ENCODE results near the gene GOLT1A. TPM values are rescaled to one million over a fixed set of nuclear protein-coding genes. Genes with fewer than 3 reads are reported as not detected.

Gene GOLT1A, protein sequence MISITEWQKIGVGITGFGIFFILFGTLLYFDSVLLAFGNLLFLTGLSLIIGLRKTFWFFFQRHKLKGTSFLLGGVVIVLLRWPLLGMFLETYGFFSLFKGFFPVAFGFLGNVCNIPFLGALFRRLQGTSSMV
- polyA plus RNA-seq (ENCODE audit: insufficient read length) = 3.5 TPM
- long read RNA-seq, donor 1, transcript GOLT1A-201 (5 exons, 883 nt) = major isoform, 5 of 5 reads
- long read RNA-seq, donor 1, partial matches to known transcripts = 0 of 5 reads
- long read RNA-seq, donor 1, other reads (novel, unspliced or antisense) = 0 of 5 reads
- long read RNA-seq, donor 2, partial matches to known transcripts = 0 of 1 reads
- long read RNA-seq, donor 2, other reads (novel, unspliced or antisense) = 0 of 1 reads
- long read RNA-seq, donor 3, partial matches to known transcripts = 0 of 3 reads
- long read RNA-seq, donor 3, other reads (novel, unspliced or antisense) = 0 of 3 reads
- long read RNA-seq, donor 4 = 0 reads
- long read RNA-seq, donor 5, partial matches to known transcripts = 0 of 3 reads
- long read RNA-seq, donor 5, other reads (novel, unspliced or antisense) = 0 of 3 reads
- long read RNA-seq, donor 6, transcript GOLT1A-201 (5 exons, 883 nt) = major isoform, 5 of 5 reads
- long read RNA-seq, donor 6, partial matches to known transcripts = 0 of 5 reads
- long read RNA-seq, donor 6, other reads (novel, unspliced or antisense) = 0 of 5 reads
- long read RNA-seq, donor 7, partial matches to known transcripts = 0 of 3 reads
- long read RNA-seq, donor 7, other reads (novel, unspliced or antisense) = 0 of 3 reads
- long read RNA-seq, donor 8 = 0 reads

DNA sequence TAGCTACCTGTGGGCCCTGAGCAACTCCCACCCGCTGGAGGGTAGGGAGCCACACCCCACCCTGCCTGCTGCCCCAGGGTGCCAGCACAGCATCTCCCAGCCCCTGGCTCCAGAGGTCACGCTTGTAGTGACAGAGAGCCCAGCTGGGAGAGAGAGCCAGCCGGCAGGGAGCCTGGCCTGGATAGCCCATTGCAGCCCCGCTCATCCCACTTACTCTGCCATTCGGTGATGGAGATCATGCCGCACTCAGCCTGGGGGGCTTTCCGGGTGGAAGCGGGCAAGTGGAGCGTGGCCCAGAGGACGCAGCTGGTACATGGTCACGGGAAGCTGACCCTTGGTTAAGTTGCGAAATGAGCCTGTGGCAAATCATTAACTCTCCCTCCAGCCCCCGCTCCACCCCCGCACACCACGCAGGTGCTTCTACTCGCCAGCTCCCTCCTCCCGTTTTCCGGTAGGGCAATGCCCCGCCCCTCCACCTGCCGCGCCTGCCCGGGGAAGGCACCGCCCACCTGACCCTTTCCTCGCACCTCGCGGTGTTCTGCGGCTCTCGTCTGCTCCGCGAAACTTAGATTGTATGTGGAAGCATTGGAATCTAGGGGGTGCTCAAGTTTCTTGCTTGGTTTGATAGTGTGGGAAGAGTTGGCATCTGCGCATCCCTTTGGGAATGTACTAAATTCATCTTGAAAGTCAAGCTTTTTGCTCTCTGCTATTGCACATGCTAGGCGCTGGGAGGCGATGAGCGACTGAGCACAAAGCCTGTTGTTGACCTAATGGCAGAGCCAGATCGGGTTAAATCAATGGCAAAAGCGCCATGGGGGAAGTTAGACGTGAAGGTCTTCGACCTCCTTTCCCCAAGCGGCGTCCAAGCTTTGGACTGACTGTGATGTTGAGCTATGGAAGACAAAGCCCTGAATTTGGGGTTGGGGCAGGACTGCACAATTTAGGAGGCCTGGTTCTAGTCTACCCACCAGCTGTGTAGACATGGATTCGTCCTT lies at the start of gene GOLT1A:
Gene GOLT1A, minus strand, starts transcription at position 321 of the 995 bp plus-strand sequence. Its CDS starts 82 bp downstream, at position 239.
- peak; percentile 83 for DNase-seq

DNA sequence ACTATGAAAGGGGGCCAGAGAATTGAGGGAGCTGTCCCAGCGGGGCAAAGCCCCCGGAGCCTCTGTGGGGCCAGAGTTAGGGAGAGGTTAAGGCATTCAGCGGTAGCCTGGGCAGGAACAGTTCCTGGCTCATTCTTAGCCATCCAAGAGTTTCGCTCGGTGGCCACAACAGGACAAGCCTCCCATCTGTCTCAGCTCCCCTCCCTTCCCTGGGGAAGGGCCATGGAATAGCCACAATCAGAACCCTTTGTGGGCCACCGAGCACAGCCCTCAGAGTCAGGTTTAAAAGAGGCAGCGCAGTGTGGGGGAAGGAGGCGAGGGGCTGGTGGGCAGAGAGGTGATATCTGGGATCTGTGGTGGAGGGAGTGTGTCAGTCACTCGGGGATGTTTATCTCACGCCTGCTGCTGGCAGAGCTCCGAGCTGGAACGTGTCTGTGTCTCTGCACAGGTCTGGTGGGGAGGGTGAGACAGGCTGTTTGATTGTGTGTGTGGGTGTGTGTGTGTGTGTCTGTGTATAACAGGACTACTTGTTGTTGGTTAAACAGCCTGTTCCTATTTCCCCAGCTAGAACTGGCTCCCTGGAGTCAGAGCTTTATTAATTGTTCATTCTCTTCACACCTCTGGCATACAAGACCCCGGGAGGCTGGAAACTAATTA lies 49.6 kb upstream of the GOLT1A start:
- DNase-seq = no peak

DNA sequence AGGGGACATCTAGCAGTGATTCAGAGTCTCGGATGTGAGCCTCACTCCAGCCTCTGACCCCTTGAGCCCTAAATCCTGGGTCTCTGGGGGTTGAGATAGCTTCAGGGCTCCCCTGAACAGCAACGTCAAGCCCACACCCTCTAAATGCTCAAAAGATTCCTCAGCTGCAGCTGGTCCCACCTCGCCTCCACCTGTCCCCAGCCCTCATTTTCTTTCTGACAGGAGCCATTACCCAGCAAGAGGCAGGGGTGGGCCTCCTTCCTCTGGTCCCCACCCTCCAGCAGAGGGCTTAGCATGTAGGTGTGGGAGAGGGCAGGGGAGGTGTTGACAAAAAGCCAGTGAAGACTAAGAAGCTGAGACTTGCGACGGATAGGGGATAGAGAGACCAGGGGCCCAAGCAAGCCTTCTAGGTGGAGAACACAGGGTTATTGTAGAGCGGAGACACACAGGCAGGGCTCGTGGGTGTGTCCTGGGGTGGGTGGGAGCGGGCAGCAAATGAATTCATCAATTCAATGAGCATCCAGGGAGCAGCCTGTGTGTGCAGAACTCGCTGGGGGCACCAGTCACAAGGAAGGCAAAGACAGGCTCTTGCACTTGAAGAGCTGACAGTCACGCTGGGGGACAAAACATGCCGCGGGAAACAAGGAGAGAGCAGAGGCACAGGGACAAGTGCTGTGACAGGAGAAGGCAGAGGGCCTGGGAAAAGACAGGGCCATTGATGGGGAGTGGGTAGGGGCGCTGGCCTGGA lies 48.9 kb upstream of the GOLT1A start:
- no peak for DNase-seq

DNA sequence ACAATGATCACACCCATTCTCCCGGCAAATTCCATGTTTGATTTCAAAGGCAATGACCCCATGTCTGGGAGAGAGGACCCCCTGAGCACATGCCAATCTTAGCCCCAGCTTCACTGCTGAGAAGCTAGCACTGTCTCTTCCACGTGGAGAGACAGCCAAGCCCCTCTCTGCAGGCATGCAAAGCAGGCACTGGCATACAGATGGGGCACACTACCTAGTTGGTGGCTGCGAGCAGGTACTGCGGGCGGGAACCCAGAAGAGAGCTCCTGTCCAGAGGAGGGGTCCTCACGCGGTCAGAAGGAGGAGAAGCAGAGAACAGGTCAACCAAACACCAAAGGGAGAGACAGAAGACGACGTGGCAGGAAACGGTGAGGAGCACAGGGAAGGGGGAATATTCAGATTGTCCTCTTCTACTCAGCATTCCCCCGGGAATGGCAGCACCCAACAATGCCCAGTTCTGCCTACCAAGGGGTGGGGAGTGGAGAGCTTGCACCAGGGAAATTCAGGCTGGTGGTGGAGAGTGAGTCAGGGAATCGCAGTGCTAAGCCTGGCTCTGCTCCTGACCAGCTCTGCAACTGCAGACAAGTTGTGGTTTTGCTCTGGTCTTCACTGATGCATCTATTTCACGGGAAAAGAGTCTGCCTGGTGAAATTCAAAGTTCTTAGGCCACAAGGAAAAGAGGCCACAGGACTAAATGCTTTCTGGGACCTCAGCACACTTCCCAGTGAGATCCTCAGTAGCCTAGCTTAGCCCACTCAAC lies 48.1 kb upstream of the GOLT1A start:
- no peak for DNase-seq

DNA sequence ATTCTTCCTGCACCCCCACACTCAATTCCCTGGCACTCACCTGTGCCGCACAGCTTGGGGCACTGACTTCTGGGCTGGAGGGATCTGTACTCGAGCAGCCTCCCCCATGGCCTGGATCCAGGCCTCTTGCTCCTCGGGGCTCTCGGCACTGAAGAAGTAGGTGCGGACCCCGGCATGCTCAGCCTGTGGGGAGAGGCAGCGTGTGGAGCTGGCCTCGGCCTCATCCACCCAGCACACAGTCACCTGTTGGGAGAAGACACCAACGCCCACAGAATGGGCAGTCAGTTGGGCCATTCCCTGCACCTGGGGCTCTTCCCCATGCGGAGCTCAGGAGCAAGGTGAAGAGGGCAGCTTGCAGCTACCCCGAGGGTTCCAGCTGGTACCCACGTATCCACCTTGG lies 47.5 kb upstream of the GOLT1A start:
- no peak for DNase-seq

DNA sequence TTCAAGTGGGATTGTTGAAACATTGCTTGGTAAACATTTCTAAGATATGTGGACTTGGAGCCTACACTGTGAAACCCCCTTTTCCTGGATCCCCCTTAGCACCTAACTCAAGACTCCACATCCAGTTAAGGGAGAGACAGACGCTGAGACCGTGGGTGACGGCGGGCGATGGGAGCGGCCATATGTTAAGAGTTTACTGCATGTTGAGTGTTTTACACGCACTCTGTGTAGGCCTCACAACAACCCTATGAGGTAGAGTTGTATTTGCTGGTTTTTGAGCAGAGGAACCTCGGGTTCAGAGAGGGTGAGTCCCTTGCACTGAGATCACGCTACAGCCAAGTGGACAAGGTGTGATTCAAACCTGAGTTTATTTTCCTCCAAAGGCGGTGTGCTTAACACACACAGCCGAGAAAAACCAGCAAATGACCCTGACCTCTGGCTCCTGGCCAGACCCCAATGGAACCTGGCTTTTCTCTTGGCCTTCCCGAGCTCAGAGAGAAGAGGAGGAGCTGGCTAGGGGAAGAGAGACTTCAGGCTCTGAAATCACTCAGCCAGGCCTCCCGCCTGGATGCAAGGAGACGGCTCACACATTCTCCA lies 46.9 kb upstream of the GOLT1A start:
- DNase-seq = no peak

DNA sequence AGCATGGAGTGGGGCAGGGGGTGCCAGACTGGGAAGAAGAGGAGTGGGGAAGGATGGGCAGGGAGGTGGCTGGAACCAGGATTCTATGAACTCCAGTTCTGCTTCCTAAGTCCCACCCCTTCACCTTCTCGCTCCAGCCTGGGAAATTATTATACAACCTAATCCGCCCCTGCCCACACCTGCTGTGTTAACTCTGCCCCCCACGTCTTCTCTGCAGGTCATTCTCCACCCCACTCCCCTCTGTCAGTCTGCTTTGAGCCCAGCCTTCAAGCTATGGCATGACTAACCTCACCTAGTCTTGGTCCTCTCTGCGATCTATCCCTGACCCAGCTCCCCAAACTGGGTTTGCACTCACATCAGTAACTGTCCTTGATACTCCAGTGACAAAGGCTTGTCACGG lies 46.0 kb upstream of the GOLT1A start:
- DNase-seq = no peak

DNA sequence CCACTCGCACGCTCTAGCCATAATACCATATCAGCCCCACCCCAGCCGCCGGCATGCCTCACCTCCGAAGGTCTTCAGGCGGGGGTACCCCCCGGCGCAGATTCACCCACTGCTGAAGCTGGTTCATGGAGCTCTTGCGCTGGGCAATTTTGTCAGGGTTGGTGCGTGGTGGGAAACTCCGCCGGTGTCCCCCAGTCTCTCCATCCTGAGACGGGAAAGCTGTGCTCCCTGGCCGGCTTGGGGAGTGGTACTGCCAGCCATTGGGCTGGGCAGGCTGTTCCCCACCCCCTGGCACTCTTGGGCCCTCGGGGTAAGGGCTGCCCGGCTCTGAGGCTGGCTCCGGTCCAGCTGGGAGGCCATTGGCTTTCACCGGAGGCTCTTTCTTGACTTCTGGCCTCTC lies 45.4 kb upstream of the GOLT1A start:
- no peak for DNase-seq

DNA sequence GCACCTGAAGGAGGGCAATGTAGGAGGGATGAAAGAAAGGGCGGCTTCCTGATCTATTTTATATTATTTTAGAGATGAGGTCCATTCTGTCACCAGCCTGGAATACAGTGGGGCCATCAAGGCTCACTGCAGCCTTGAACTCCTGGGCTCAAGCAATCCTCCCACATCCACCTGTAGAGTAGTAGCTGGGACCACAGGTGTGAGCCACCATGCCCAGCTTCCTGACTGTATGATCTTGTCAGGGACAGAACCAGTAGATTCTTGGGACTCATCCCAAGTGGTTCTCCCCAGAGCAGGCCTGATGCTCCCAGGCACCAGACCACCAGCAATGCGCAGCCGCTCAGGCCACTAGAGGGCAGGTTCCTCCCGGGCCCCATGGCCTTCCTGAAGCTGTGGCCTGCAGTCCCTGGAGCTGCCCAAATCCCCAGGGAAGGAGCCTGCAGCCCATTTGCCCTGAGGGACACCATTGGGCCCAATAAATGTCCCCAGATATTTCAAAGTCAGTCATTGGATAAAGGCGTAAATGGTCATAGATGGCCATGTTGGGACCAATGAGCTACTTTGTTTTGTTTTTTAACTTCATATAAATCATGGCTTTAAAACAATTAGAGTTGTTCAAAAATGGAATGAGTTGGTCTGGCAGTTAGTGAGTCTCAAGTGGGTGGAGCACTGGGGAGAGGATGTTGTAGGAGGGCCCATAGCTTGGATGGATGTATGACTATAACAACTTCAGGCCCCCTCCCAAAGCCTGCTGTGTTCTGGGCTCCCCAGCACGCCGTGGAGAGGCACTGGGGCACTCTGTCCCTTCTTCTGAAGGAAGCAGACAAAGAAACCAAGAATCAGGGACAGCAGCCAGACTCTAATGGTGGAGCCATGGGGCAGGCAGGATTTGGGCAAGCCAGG lies 44.7 kb upstream of the GOLT1A start:
- peak; percentile 51 for DNase-seq

DNA sequence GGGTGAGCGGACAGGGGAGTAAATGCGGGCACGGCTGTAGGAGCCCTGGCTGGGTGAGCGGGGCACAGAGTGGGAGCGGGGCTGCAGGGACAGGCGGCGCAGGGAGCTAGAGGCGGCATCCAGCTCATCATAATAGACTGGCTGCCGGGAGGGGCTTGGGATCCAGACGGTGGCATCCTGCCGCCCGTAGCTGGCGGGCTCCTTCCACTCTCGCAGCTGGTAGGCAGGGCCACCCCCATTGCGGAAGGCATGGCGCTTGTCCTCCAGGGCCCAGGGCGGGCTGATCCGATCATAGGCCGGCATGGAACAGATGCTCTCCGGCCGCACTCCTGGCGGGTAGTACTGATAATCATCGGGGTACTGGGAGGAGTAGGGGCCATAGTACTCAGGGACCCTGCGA lies 43.7 kb upstream of the GOLT1A start:
- no peak for DNase-seq

DNA sequence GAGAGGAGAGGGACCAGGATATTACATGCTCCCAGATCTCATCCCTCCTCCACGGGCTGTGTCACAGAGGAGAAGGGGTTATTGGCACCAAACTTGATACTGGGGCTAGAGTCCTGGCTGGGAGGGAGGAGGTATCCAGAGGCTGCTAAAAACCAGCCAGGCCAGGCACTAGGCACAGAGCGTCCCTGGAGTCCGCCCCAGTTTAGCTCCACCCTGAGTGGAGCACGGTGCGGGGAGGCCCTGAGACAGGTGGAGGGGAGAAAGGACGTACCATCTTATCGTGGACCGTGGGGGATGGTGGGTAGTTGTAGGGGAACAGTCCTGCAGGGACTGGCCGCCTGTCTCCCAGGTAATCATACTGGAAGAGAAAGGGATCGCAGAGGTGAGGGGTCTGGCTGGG lies 42.7 kb upstream of the GOLT1A start:
- no peak for DNase-seq

DNA sequence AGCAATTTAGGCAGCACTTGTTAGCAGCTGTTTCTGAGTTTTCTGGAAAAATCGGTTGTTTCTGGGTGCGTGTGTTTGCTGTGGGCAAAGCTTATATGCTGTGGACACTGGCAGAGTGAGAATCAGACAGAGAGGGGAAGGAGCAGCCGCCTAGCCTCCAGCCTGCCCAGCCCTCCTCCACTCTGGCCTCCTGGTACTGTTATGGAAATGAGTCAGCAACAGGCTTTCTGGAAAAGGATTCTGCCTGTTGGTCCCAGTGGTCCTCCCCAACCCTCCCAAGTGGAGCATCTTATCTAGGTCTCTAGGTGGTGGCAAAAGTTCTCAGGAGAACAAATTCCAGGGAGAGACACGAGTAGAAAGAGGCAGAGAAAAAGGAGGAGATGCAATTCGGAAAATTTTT lies 42.2 kb upstream of the GOLT1A start:
- DNase-seq = no peak

DNA sequence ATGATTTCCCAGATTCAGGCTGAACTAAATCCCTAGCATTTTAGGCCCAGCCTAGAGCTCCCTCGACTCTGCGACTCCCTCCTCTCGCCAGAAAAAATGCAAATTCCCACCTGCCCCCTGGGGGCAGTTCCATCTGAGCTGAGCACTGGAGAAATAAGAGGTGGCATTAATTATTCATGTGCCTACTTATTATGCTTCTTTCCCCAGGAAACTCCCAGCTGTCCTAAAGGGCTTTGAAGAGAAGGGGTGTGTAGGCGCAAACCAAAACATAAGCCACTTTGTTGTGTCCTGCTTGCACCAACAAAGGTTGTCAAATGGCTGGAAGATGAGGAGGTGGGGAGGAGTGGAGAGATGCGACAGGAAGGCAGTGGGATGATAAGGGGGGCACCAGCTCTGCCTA lies 41.4 kb upstream of the GOLT1A start:
- DNase-seq = peak; percentile 38

DNA sequence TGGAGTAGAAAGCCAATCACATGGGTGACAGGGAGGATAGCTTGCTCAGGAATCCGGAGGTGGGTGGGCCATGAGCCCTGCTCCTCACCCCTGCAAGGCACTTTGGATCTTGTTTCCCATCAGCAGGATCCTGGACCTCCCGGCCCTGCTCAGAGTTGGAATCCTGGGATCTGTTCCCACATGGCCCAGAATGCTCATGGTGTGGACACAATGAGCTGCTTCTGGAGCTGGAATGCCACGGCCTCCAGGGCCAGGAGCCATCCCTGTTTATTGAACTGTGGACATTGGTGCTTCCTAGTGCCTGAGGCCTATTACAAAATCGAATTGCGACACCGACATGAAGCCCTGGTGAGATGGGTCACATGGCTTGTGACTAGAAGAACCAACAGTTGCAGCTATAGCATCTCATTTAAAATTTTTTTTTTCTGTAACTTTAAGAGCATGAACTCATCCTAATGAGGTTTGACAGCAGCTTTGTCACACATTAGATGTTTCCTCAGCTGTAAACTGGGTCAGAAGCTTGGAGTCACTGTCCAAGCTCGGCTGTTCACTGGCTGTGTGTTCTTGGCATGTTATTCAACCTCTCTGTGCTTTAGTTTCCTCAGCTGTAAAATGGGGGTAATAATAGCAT lies 40.4 kb upstream of the GOLT1A start:
- no peak for DNase-seq

DNA sequence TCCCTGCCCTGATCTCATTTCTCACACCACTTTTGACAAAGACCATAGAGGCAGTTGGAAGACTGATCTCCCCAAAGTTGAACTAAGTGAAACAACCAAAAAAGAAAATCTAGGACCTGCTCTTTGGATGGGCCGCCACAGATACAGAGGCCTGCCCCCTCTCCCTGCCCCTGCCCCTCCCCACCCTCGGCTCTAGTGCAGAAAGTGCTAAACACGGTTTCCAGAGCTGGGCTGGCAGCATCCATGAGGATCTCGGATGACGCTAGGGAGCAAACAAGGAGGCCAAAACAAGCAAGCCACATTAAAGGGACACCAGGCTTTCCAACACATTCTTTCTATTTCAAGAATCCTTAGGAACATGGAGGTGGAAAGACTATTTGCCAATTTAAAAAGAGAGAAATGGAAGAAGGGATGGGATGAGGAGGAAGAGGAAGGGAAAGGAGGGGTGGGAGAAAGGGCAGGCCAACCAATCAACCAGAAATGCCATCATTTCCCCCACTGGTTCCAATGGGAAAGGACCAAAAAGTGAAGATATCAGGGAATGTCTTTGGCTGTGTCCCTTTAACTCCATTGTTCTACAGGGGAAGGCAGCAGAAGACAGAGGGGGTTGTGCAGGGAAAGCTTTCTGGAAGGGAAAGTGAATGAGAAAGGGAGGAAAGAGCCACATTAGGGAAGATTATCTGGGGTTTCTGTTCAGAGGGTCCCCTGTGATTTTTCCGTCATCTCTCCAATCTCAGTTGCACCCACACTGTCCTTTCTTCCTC lies 38.3 kb upstream of the GOLT1A start:
- no peak for DNase-seq

DNA sequence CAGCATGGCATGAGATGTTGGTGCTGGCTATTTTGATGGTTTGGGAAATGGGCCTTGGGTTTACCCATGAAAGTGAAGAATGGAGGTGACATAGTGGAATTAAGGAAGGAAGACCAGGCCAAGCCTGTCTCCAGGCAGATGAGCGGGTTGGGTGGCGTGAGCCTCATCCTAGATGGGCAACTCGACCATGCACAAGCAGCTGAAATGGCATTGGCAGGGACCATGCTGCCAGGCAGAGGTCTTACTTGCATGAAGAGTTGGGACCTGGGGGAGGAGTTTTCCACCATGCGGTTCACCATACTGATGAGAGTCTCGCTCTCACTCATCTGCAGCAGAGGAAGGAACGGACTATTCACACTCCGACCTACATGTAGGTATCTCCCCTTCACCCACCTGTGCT lies 37.5 kb upstream of the GOLT1A start:
- no peak for DNase-seq

DNA sequence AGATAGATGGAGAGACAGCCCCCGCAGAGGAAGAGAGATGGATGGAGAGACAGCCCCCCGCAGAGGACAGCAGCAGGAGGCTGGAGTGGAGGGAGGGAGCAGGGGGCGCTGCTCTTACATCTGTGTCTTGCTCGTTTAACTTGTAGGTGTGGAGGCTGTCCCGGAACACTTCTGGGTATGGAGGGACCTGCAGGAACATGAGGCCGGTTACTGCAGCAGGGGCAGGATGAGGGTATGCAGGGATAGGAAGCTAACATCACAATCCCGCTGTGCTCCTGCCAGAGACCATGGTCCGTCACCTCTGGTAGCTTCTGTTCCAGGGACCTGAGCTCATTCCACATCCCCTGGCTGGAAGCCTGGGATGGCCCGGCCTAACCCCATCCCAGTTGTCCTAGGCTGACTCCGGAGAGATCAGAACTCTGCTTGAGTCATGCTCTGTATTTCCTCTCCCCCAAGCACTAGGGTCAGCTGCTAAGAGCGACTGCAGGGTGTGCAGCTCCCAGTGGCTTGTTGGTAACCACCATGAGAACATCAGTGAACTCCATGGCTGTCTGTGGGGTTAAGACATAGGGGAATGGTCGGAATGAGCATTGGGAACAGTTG lies 36.7 kb upstream of the GOLT1A start:
- DNase-seq = no peak

Measured in left kidney (tissue), 8 donors.